Measurements from ENCODE around the gene GRAMD2B. TPM values are rescaled to one million over a fixed set of nuclear protein-coding genes. Genes with fewer than 3 reads are reported as not detected.
A peak's percentile ranks its signal among the peaks of the same experiment; 100 is the strongest.
"Not testable (repeated sequence)": the region's sequence is repeated elsewhere in the genome, so short reads cannot be mapped to it uniquely, and the experiment has no call there.

GRAMD2B gene
- total RNA-seq, 1 donor from 2014 or later, result 32.1 TPM

GRCh38 chr5:126468091-126468490, 44.9 kb downstream of the GRAMD2B start:
- TF ChIP-seq, protein P1, sequence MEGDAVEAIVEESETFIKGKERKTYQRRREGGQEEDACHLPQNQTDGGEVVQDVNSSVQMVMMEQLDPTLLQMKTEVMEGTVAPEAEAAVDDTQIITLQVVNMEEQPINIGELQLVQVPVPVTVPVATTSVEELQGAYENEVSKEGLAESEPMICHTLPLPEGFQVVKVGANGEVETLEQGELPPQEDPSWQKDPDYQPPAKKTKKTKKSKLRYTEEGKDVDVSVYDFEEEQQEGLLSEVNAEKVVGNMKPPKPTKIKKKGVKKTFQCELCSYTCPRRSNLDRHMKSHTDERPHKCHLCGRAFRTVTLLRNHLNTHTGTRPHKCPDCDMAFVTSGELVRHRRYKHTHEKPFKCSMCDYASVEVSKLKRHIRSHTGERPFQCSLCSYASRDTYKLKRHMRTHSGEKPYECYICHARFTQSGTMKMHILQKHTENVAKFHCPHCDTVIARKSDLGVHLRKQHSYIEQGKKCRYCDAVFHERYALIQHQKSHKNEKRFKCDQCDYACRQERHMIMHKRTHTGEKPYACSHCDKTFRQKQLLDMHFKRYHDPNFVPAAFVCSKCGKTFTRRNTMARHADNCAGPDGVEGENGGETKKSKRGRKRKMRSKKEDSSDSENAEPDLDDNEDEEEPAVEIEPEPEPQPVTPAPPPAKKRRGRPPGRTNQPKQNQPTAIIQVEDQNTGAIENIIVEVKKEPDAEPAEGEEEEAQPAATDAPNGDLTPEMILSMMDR (IDR thresholded peaks at IDR 0.05; ENCODE audit: unreplicated experiment), result no peak
- Mint-ChIP-seq H3K27ac (no peak overlapping the region), H3K4me3 (ENCODE audit: low read depth) (no peak overlapping the region), H3K27me3 (no peaks in the 10 kb centered on the region), H3K4me1 (ENCODE audit: low read depth) (peaks cover 19% of the 10 kb centered on the region), H3K36me3 (ENCODE audit: insufficient read depth) (peaks cover 9% of the 10 kb centered on the region), H3K9me3 (ENCODE audit: low read depth) (no peaks in the 10 kb centered on the region)
- DNase-seq (ENCODE audit: low spot score, unreplicated experiment), result no peak

GRCh38 chr5:126469536-126470316, 46.5 kb downstream of the GRAMD2B start:
- no peak for DNase-seq (ENCODE audit: low spot score, unreplicated experiment)
- no peaks in the 10 kb centered on the region for H3K27me3 Mint-ChIP-seq
- peaks cover 12% of the 10 kb centered on the region for H3K36me3 Mint-ChIP-seq (ENCODE audit: insufficient read depth)
- no peak overlapping the region for H3K27ac Mint-ChIP-seq
- TF ChIP-seq, protein P1 (IDR thresholded peaks at IDR 0.05; ENCODE audit: unreplicated experiment), result no peak
- no peak overlapping the region for H3K4me3 Mint-ChIP-seq (ENCODE audit: low read depth)
- H3K9me3 Mint-ChIP-seq (ENCODE audit: low read depth), result no peaks in the 10 kb centered on the region
- H3K4me1 Mint-ChIP-seq (ENCODE audit: low read depth), result peaks cover 12% of the 10 kb centered on the region

GRCh38 chr5:126470529-126470928, 47.3 kb downstream of the GRAMD2B start:
- H3K36me3 Mint-ChIP-seq (ENCODE audit: insufficient read depth), result peaks cover 16% of the 10 kb centered on the region
- not testable (repeated sequence) for H3K27ac Mint-ChIP-seq

DNA sequence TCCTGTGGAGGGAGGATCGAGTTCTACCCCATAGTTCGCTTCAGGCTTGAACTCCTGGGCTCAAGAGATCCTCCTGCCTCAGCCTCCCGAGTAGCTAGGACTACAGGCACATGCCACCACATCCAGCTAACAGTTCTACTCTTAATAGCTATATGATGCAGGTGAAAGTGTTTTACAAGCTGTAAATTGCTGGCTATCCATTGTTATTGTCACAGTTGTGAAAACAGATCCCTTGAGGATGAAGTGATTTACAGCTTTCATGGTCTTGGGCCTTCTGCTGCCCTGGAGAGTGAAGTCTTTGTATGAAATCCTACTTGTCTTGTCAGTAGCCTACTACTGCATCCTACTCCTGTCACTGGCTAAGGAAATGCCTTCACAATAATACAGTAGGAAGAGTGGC, 48.0 kb downstream of the GRAMD2B start:
- peaks cover 16% of the 10 kb centered on the region for H3K36me3 Mint-ChIP-seq (ENCODE audit: insufficient read depth)
- no peak overlapping the region for H3K27ac Mint-ChIP-seq
- no peaks in the 10 kb centered on the region for H3K9me3 Mint-ChIP-seq (ENCODE audit: low read depth)
- TF ChIP-seq, protein P1 (IDR thresholded peaks at IDR 0.05; ENCODE audit: unreplicated experiment), result no peak
- H3K4me1 Mint-ChIP-seq (ENCODE audit: low read depth), result peaks cover 9% of the 10 kb centered on the region
- no peak overlapping the region for H3K4me3 Mint-ChIP-seq (ENCODE audit: low read depth)
- no peak for DNase-seq (ENCODE audit: low spot score, unreplicated experiment)
- no peaks in the 10 kb centered on the region for H3K27me3 Mint-ChIP-seq

More at GRCh38 chr5:126470529-126470928, 47.3 kb downstream of the GRAMD2B start:
- not testable (repeated sequence) for H3K27me3 Mint-ChIP-seq; H3K4me3 Mint-ChIP-seq (ENCODE audit: low read depth); DNase-seq (ENCODE audit: low spot score, unreplicated experiment); H3K4me1 Mint-ChIP-seq (ENCODE audit: low read depth); H3K9me3 Mint-ChIP-seq (ENCODE audit: low read depth)

GRCh38 chr5:126471875-126472537, 48.8 kb downstream of the GRAMD2B start:
- H3K36me3 Mint-ChIP-seq (ENCODE audit: insufficient read depth), result peaks cover 14% of the 10 kb centered on the region
- H3K4me1 Mint-ChIP-seq (ENCODE audit: low read depth), result peaks cover 9% of the 10 kb centered on the region
- TF ChIP-seq, protein P1 (IDR thresholded peaks at IDR 0.05; ENCODE audit: unreplicated experiment), result no peak
- no peaks in the 10 kb centered on the region for H3K27me3 Mint-ChIP-seq
- DNase-seq (ENCODE audit: low spot score, unreplicated experiment), result no peak
- H3K4me3 Mint-ChIP-seq (ENCODE audit: low read depth), result no peak overlapping the region
- no peaks in the 10 kb centered on the region for H3K9me3 Mint-ChIP-seq (ENCODE audit: low read depth)
- H3K27ac Mint-ChIP-seq, result peak overlapping the region; percentile 29
